Measurements from ENCODE around the gene JOSD2.

JOSD2 gene

DNA sequence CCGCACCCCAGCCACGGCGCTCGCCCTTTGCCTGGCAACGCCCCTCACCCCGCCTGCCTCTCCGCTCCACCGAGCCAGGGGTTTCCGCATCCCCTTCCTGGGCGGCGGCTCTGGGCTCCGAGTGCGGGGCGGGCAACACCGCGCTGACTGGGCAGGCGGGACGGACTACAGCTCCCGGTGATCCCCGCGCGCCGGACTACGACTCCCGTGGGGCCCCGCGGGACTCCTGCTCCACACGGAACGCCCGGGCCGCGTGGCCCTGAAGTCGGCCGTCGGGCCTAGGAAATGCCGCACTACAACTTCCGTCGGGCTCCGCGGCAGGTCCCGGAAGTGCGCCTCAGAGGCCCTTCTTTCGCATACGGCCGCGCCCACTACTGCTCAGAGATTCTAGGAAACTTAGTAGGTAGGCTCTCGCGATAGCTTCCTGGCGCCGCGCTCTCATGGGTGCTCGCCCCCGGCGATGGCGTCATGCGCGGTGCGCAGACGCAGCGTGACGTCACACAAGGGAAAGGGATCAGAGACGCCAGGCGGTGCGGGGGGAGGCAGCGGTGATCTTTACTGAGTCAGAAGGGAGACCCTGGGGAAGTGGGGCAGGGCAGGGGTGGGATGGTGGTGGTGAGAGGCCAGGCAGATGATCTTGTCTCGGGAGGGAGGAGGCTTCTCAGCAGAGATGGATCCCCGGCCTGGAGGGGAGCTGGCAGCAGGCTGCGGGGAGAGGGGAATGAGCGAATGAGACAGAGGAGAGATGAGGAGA, at the start of gene JOSD2:
TSS of gene JOSD2 (minus strand) at position 123 of the 754 bp plus-strand sequence. CDS start 760 bp downstream, outside the sequence.
- H3K4me3 ChIP-seq (ENCODE audit: control insufficient read depth, low read depth, low read length) = peak within 1 kb of the TSS; percentile 82
- peak; percentile 99 for DNase-seq (ENCODE audit: low read depth)
- TF ChIP-seq, protein P1, sequence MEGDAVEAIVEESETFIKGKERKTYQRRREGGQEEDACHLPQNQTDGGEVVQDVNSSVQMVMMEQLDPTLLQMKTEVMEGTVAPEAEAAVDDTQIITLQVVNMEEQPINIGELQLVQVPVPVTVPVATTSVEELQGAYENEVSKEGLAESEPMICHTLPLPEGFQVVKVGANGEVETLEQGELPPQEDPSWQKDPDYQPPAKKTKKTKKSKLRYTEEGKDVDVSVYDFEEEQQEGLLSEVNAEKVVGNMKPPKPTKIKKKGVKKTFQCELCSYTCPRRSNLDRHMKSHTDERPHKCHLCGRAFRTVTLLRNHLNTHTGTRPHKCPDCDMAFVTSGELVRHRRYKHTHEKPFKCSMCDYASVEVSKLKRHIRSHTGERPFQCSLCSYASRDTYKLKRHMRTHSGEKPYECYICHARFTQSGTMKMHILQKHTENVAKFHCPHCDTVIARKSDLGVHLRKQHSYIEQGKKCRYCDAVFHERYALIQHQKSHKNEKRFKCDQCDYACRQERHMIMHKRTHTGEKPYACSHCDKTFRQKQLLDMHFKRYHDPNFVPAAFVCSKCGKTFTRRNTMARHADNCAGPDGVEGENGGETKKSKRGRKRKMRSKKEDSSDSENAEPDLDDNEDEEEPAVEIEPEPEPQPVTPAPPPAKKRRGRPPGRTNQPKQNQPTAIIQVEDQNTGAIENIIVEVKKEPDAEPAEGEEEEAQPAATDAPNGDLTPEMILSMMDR (conservative IDR thresholded peaks at IDR 0.05; ENCODE audit: control insufficient read depth, insufficient read depth, low read depth, low read length) = no peak

- no peak overlapping the region for H3K4me3 ChIP-seq (ENCODE audit: control insufficient read depth, low read depth, low read length)
Measured at GRCh38 chr19:50559636-50560035, 48.6 kb upstream of the JOSD2 start.

GRCh38 chr19:50558449-50558848, 47.5 kb upstream of the JOSD2 start:
- H3K4me3 ChIP-seq (ENCODE audit: control insufficient read depth, low read depth, low read length) = no peak overlapping the region
- DNase-seq (ENCODE audit: low read depth) = no peak
- TF ChIP-seq, protein P1 (conservative IDR thresholded peaks at IDR 0.05; ENCODE audit: control insufficient read depth, insufficient read depth, low read depth, low read length) = no peak

More at GRCh38 chr19:50559636-50560035, 48.6 kb upstream of the JOSD2 start:
- TF ChIP-seq, protein P1 (conservative IDR thresholded peaks at IDR 0.05; ENCODE audit: control insufficient read depth, insufficient read depth, low read depth, low read length) = no peak
- no peak for DNase-seq (ENCODE audit: low read depth)

- no peak for DNase-seq (ENCODE audit: low read depth)
- TF ChIP-seq, protein P1 (conservative IDR thresholded peaks at IDR 0.05; ENCODE audit: control insufficient read depth, insufficient read depth, low read depth, low read length) = no peak
- no peak overlapping the region for H3K4me3 ChIP-seq (ENCODE audit: control insufficient read depth, low read depth, low read length)
Measured at GRCh38 chr19:50558039-50558438, 47.0 kb upstream of the JOSD2 start.

- TF ChIP-seq, protein P1 (conservative IDR thresholded peaks at IDR 0.05; ENCODE audit: control insufficient read depth, insufficient read depth, low read depth, low read length) = no peak
- no peak for DNase-seq (ENCODE audit: low read depth)
- no peak overlapping the region for H3K4me3 ChIP-seq (ENCODE audit: control insufficient read depth, low read depth, low read length)
Measured at GRCh38 chr19:50557009-50557613, 46.1 kb upstream of the JOSD2 start.

DNA sequence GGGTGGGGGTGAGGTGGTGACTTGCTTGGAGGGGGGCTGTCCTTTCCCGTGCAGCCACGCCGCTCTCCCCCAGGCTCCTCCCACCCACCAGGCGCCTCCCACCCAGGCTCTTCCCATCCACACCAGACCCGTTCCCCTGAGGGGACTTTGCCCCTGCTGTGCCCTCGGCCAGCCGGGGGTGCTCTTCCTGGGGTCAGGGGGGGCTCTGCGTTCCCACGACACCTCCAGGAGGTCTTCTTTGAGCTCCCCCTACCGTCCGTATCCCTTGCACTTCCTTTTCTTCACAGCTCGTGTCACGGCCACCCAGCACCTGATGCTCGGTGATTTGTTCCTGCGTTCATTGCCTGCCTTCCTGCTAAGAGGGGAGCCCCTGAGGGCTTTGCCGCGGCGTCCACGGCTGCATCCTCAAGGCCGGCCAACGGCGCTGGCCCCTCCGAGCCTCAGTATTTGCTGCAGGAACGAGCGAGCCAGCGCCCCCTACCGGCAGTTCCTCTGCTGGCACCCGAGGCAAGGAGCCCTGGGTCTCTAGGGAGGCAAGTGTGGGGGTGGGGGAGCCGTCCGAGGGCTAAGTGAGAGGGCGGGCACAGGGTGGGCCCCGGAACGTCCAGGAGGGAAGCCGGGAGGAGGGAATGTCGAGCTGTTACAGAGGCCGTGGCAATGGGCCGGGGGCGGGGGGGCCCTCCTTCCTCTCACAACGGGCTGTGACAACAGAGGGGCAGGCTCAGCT, 45.5 kb upstream of the JOSD2 start:
- peak overlapping the region; percentile 41 for H3K4me3 ChIP-seq (ENCODE audit: control insufficient read depth, low read depth, low read length)
- TF ChIP-seq, protein P1 (conservative IDR thresholded peaks at IDR 0.05; ENCODE audit: control insufficient read depth, insufficient read depth, low read depth, low read length) = peak; percentile 65
- peak; percentile 51 for DNase-seq (ENCODE audit: low read depth)

Data from fibroblast of mammary gland (primary cell).